ENCODE results near the gene OR6S1. TPM values are rescaled to one million over a fixed set of nuclear protein-coding genes. Genes with fewer than 3 reads are reported as not detected.

Gene OR6S1
- total and polyA plus RNA-seq, 10 of the 15 experiments (the other 5 are each of a cell fraction or from before 2014, with no cell fraction given) = 0.22 to 0.67 (median 0.43) TPM; not detected in 4

- TF ChIP-seq SP1 (IDR thresholded peaks at IDR 0.05; ENCODE audit: low read depth, low read length) (no peak), TCF7 (IDR thresholded peaks at IDR 0.05; ENCODE audit: borderline replicate concordance) (no peak), E2F4 (IDR thresholded peaks at IDR 0.05; ENCODE audit: low read depth, low read length) (no peak), ZBTB33 (IDR thresholded peaks at IDR 0.05) (no peak), ZNF274 (IDR thresholded peaks at IDR 0.05; ENCODE audit: insufficient read depth, insufficient read length) (no peak), NFYA (IDR thresholded peaks at IDR 0.05; ENCODE audit: borderline replicate concordance, low read depth, low read length) (no peak), IKZF2 (IDR thresholded peaks at IDR 0.05) (peak; percentile 91 to 92), CBX5 (IDR thresholded peaks at IDR 0.05; ENCODE audit: low read depth) (no peak), DPF2 (IDR thresholded peaks at IDR 0.05) (peak; percentile 42; the same call in 1 of the 2 replicates), ATF7 (IDR thresholded peaks at IDR 0.05; ENCODE audit: low read depth) (peak; percentile 57), NRF1 (conservative IDR thresholded peaks at IDR 0.05; ENCODE audit: low read depth, low read length) (0 out of 2 replicates have a peak, but pooled peaks have one; percentile 18), NBN (IDR thresholded peaks at IDR 0.05) (peak; percentile 79), MEF2B (IDR thresholded peaks at IDR 0.05; ENCODE audit: partially characterized antibody, poor library complexity, severe bottlenecking) (peak; percentile 37), POLR2A (IDR thresholded peaks at IDR 0.05; ENCODE audit: low read depth, low read length) (peak; percentile 87), TARDBP (IDR thresholded peaks at IDR 0.05; ENCODE audit: borderline replicate concordance) (no peak), CREM (IDR thresholded peaks at IDR 0.05; ENCODE audit: low read depth) (peak; percentile 63; the same call in 1 of the 2 replicates), JUND (IDR thresholded peaks at IDR 0.05; ENCODE audit: low read depth, low read length) (0 out of 2 replicates have a peak, but pooled peaks have one; percentile 48), ZSCAN29 (IDR thresholded peaks at IDR 0.05) (no peak), GABPA (IDR thresholded peaks at IDR 0.05; ENCODE audit: low read depth) (peak; percentile 81)
- TF ChIP-seq, protein P1, sequence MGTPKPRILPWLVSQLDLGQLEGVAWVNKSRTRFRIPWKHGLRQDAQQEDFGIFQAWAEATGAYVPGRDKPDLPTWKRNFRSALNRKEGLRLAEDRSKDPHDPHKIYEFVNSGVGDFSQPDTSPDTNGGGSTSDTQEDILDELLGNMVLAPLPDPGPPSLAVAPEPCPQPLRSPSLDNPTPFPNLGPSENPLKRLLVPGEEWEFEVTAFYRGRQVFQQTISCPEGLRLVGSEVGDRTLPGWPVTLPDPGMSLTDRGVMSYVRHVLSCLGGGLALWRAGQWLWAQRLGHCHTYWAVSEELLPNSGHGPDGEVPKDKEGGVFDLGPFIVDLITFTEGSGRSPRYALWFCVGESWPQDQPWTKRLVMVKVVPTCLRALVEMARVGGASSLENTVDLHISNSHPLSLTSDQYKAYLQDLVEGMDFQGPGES (IDR thresholded peaks at IDR 0.05) = no peak
- TF ChIP-seq, protein P2, sequence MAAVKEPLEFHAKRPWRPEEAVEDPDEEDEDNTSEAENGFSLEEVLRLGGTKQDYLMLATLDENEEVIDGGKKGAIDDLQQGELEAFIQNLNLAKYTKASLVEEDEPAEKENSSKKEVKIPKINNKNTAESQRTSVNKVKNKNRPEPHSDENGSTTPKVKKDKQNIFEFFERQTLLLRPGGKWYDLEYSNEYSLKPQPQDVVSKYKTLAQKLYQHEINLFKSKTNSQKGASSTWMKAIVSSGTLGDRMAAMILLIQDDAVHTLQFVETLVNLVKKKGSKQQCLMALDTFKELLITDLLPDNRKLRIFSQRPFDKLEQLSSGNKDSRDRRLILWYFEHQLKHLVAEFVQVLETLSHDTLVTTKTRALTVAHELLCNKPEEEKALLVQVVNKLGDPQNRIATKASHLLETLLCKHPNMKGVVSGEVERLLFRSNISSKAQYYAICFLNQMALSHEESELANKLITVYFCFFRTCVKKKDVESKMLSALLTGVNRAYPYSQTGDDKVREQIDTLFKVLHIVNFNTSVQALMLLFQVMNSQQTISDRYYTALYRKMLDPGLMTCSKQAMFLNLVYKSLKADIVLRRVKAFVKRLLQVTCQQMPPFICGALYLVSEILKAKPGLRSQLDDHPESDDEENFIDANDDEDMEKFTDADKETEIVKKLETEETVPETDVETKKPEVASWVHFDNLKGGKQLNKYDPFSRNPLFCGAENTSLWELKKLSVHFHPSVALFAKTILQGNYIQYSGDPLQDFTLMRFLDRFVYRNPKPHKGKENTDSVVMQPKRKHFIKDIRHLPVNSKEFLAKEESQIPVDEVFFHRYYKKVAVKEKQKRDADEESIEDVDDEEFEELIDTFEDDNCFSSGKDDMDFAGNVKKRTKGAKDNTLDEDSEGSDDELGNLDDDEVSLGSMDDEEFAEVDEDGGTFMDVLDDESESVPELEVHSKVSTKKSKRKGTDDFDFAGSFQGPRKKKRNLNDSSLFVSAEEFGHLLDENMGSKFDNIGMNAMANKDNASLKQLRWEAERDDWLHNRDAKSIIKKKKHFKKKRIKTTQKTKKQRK (IDR thresholded peaks at IDR 0.05; ENCODE audit: low read depth, low read length) = no peak; the same call in 1 of the 2 replicates
Measured at GRCh38 chr14:20682435-20683124, 41.1 kb upstream of the OR6S1 start (continued).

Data from GM12878 (cell line).